NCI-H1417 treated with DMSO at 0.1 percent for 48 hours (cell line): ENCODE data around the gene DNASE1L1.

Experiments
- DNase-seq: peaks from one replicate; lab custom pipeline; 2025; lab: John Stamatoyannopoulos, UW

Gene DNASE1L1

GRCh38 chrX:154436374-154436982 is 27.4 kb upstream of the DNASE1L1 start:
- no peak for DNase-seq

GRCh38 chrX:154435171-154435733 is 26.2 kb upstream of the DNASE1L1 start:
- no peak for DNase-seq

- DNase-seq, result no peak
Observed at GRCh38 chrX:154434394-154435168, 25.5 kb upstream of the DNASE1L1 start.

- DNase-seq, result no peak
Observed at GRCh38 chrX:154433605-154434004, 24.6 kb upstream of the DNASE1L1 start.

GRCh38 chrX:154432210-154432609 is 23.2 kb upstream of the DNASE1L1 start:
- no peak for DNase-seq

- DNase-seq, result no peak
Observed at GRCh38 chrX:154431341-154431740, 22.3 kb upstream of the DNASE1L1 start.

- no peak for DNase-seq
Observed at GRCh38 chrX:154430916-154431315, 21.9 kb upstream of the DNASE1L1 start.

GRCh38 chrX:154430479-154430878 is 21.4 kb upstream of the DNASE1L1 start:
- DNase-seq, result no peak

- no peak for DNase-seq
Observed at GRCh38 chrX:154429711-154430110, 20.7 kb upstream of the DNASE1L1 start.

- peak; percentile 63 for DNase-seq
Observed at GRCh38 chrX:154428176-154429171, 19.4 kb upstream of the DNASE1L1 start, which contains the start of gene ATP6AP1. Gene ATP6AP1, plus strand, starts transcription at chrX:154428677. Its CDS starts 16 bp downstream, at chrX:154428693.

- DNase-seq, result no peak
Observed at GRCh38 chrX:154426916-154427770, 18.1 kb upstream of the DNASE1L1 start.

- DNase-seq, result no peak
Observed at GRCh38 chrX:154420402-154420756, 11.3 kb upstream of the DNASE1L1 start.

GRCh38 chrX:154419688-154420401 is 10.8 kb upstream of the DNASE1L1 start:
- no peak for DNase-seq

GRCh38 chrX:154419189-154419588 is 10.1 kb upstream of the DNASE1L1 start:
- DNase-seq, result no peak

GRCh38 chrX:154417157-154417556 is 8.1 kb upstream of the DNASE1L1 start:
- DNase-seq, result no peak

- DNase-seq, result no peak
Observed at GRCh38 chrX:154413142-154413541, 4.1 kb upstream of the DNASE1L1 start.

GRCh38 chrX:154412468-154412867 is 3.4 kb upstream of the DNASE1L1 start:
- DNase-seq, result no peak

GRCh38 chrX:154411981-154412340 is 2.9 kb upstream of the DNASE1L1 start:
- no peak for DNase-seq

- DNase-seq, result no peak
Observed at GRCh38 chrX:154408659-154409221, 314 bp downstream of the DNASE1L1 start.

GRCh38 chrX:154404625-154405192 is 4.3 kb downstream of the DNASE1L1 start:
- no peak for DNase-seq
